ENCODE results near the gene NGEF.
"Not testable (repeated sequence)": the region's sequence is repeated elsewhere in the genome, so short reads cannot be mapped to it uniquely, and the experiment has no call there.

The NGEF gene

GRCh38 chr2:232870766-232871371 is 142.2 kb downstream of the NGEF start:
- no peak for DNase-seq (ENCODE audit: low read depth)

- no peak for DNase-seq (ENCODE audit: low read depth)
Measured at GRCh38 chr2:232870018-232870765, 142.9 kb downstream of the NGEF start, which contains the start of gene SNORC. Gene SNORC (plus strand): TSS chr2:232870264. CDS start chr2:232870342, 78 bp downstream.

- no peak for DNase-seq (ENCODE audit: low read depth)
Measured at GRCh38 chr2:232869138-232870017, 143.7 kb downstream of the NGEF start.

GRCh38 chr2:232866104-232866503 is 147.0 kb downstream of the NGEF start:
- no peak for DNase-seq (ENCODE audit: low read depth)

GRCh38 chr2:232865165-232865564 is 147.9 kb downstream of the NGEF start:
- no peak for DNase-seq (ENCODE audit: low read depth)

- no peak for DNase-seq (ENCODE audit: low read depth)
Measured at GRCh38 chr2:232863996-232864395, 149.1 kb downstream of the NGEF start.

- DNase-seq (ENCODE audit: low read depth): no peak
Measured at GRCh38 chr2:232861353-232861752, 151.7 kb downstream of the NGEF start.

- DNase-seq (ENCODE audit: low read depth): no peak
Measured at GRCh38 chr2:232860593-232861241, 152.3 kb downstream of the NGEF start.

- no peak for DNase-seq (ENCODE audit: low read depth)
Measured at GRCh38 chr2:232859385-232859916, 153.6 kb downstream of the NGEF start.

- DNase-seq (ENCODE audit: low read depth): no peak
Measured at GRCh38 chr2:232857158-232857563, 155.9 kb downstream of the NGEF start.

GRCh38 chr2:232854082-232854481 is 159.0 kb downstream of the NGEF start:
- no peak for DNase-seq (ENCODE audit: low read depth)

GRCh38 chr2:232852676-232853075 is 160.4 kb downstream of the NGEF start:
- DNase-seq (ENCODE audit: low read depth): no peak

- DNase-seq (ENCODE audit: low read depth): not testable (repeated sequence)
Measured at GRCh38 chr2:232852081-232852480, 161.0 kb downstream of the NGEF start.

GRCh38 chr2:232850039-232850438 is 163.0 kb downstream of the NGEF start:
- no peak for DNase-seq (ENCODE audit: low read depth)

GRCh38 chr2:232846055-232846454 is 167.0 kb downstream of the NGEF start:
- DNase-seq (ENCODE audit: low read depth): no peak

GRCh38 chr2:232843834-232844233 is 169.2 kb downstream of the NGEF start:
- DNase-seq (ENCODE audit: low read depth): no peak

- no peak for DNase-seq (ENCODE audit: low read depth)
Measured at GRCh38 chr2:232842689-232843088, 170.4 kb downstream of the NGEF start.

GRCh38 chr2:232839411-232840079 is 173.5 kb downstream of the NGEF start:
- DNase-seq (ENCODE audit: low read depth): no peak

GRCh38 chr2:232838406-232838874 is 174.6 kb downstream of the NGEF start:
- peak; percentile 41 for DNase-seq (ENCODE audit: low read depth)

GRCh38 chr2:232836934-232837333 is 176.1 kb downstream of the NGEF start:
- no peak for DNase-seq (ENCODE audit: low read depth)

GRCh38 chr2:232835687-232836208 is 177.3 kb downstream of the NGEF start:
- no peak for DNase-seq (ENCODE audit: low read depth)

All from stimulated activated CD8-positive, alpha-beta memory T cell treated with anti-CD3 and anti-CD28 coated beads, Interleukin-4, amount 100 ng/mL, for 24 hours (primary cell).